ENCODE data around the gene ACTR3.

The ACTR3 gene

GRCh38 chr2:114005110-114005783 is 115.4 kb downstream of the ACTR3 start:
- H3K4me3 ChIP-seq (ENCODE audit: low read length): no peak overlapping the region
- no peak for TF ChIP-seq ZNF274 (IDR thresholded peaks at IDR 0.05; ENCODE audit: low read depth, low read length)

DNA sequence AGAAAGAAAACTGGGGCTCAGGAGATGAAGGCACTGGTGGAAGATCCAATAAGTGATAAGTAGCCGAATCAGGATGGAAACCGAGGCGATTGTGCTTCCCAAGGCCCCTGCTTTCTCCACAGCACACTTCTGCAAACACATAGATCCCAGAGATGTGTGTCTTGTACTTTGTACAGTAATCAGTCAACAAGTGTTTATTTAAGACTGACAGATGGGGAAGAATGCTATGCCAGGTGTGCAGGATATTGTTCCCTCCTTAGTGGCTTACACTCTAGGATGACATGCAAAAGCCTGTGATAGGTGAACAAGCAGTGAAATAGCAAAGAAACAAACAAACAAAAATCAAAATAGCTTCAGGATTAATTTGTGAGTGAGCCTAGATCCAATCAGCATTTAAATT is 116.6 kb downstream of the ACTR3 start:
- H3K4me3 ChIP-seq (ENCODE audit: low read length): no peak overlapping the region
- no peak for TF ChIP-seq ZNF274 (IDR thresholded peaks at IDR 0.05; ENCODE audit: low read depth, low read length)

GRCh38 chr2:114007436-114007835 is 117.5 kb downstream of the ACTR3 start:
- TF ChIP-seq ZNF274 (IDR thresholded peaks at IDR 0.05; ENCODE audit: low read depth, low read length): no peak
- no peak overlapping the region for H3K4me3 ChIP-seq (ENCODE audit: low read length)

- no peak overlapping the region for H3K4me3 ChIP-seq (ENCODE audit: low read length)
- no peak for TF ChIP-seq ZNF274 (IDR thresholded peaks at IDR 0.05; ENCODE audit: low read depth, low read length)
Observed at GRCh38 chr2:114008720-114009119, 118.8 kb downstream of the ACTR3 start.

GRCh38 chr2:114009205-114009944 is 119.5 kb downstream of the ACTR3 start:
- TF ChIP-seq ZNF274 (IDR thresholded peaks at IDR 0.05; ENCODE audit: low read depth, low read length): no peak
- H3K4me3 ChIP-seq (ENCODE audit: low read length): no peak overlapping the region

GRCh38 chr2:114010001-114010400 is 120.1 kb downstream of the ACTR3 start:
- TF ChIP-seq ZNF274 (IDR thresholded peaks at IDR 0.05; ENCODE audit: low read depth, low read length): no peak
- H3K4me3 ChIP-seq (ENCODE audit: low read length): no peak overlapping the region

- H3K4me3 ChIP-seq (ENCODE audit: low read length): no peak overlapping the region
- TF ChIP-seq ZNF274 (IDR thresholded peaks at IDR 0.05; ENCODE audit: low read depth, low read length): no peak
Observed at GRCh38 chr2:114011713-114012112, 121.8 kb downstream of the ACTR3 start.
